Activated CD4-positive, CD25-positive, alpha-beta regulatory T cell treated with anti-CD3 and anti-CD28 coated beads, Interleukin-2, amount 50 U/mL, for 72 hours (primary cell): ENCODE results near the gene BRD7.
A peak's percentile ranks its signal among the peaks of the same experiment; 100 is the strongest.

Experiments
- DNase-seq: peaks from one replicate; pipeline ENCODE4 v3.0.0; 2021

Gene BRD7

GRCh38 chr16:50368410-50369132 lies at the start of gene BRD7:
BRD7 (minus strand) TSS chr16:50368988; CDS start chr16:50368774, 214 bp downstream.
- DNase-seq, result peak; percentile 77

- DNase-seq, result no peak
Measured at GRCh38 chr16:50416388-50416787, 47.6 kb upstream of the BRD7 start.

- no peak for DNase-seq
Measured at GRCh38 chr16:50414152-50414551, 45.4 kb upstream of the BRD7 start.

GRCh38 chr16:50411034-50411433 lies 42.2 kb upstream of the BRD7 start:
- DNase-seq, result no peak

GRCh38 chr16:50408001-50408561 lies 39.3 kb upstream of the BRD7 start:
- DNase-seq, result no peak

GRCh38 chr16:50407351-50407750 lies 38.6 kb upstream of the BRD7 start:
- DNase-seq, result no peak

- no peak for DNase-seq
Measured at GRCh38 chr16:50403491-50403890, 34.7 kb upstream of the BRD7 start.

- no peak for DNase-seq
Measured at GRCh38 chr16:50402298-50402895, 33.6 kb upstream of the BRD7 start.

GRCh38 chr16:50401355-50401754 lies 32.6 kb upstream of the BRD7 start:
- no peak for DNase-seq

GRCh38 chr16:50400967-50401348 lies 32.2 kb upstream of the BRD7 start:
- no peak for DNase-seq

- no peak for DNase-seq
Measured at GRCh38 chr16:50400312-50400966, 31.7 kb upstream of the BRD7 start.

GRCh38 chr16:50399411-50399810 lies 30.6 kb upstream of the BRD7 start:
- DNase-seq, result no peak

- no peak for DNase-seq
Measured at GRCh38 chr16:50398336-50398735, 29.5 kb upstream of the BRD7 start.

GRCh38 chr16:50396761-50397535 lies 28.2 kb upstream of the BRD7 start:
- DNase-seq, result no peak

- no peak for DNase-seq
Measured at GRCh38 chr16:50395763-50396710, 27.2 kb upstream of the BRD7 start.

GRCh38 chr16:50393858-50394802 lies 25.3 kb upstream of the BRD7 start:
- DNase-seq, result no peak

- DNase-seq, result no peak
Measured at GRCh38 chr16:50393416-50393815, 24.6 kb upstream of the BRD7 start.

- DNase-seq, result no peak
Measured at GRCh38 chr16:50390914-50391716, 22.3 kb upstream of the BRD7 start.

GRCh38 chr16:50390371-50390771 lies 21.6 kb upstream of the BRD7 start:
- no peak for DNase-seq

GRCh38 chr16:50389900-50390299 lies 21.1 kb upstream of the BRD7 start:
- no peak for DNase-seq
